Hematopoietic multipotent progenitor cell treated with erythropoietin and hydrocortisone succinate and interleukin-3 and kit ligand, for 8 days (in vitro differentiated cells): ENCODE results near the gene CUX1.
"Not testable (repeated sequence)": the region's sequence is repeated elsewhere in the genome, so short reads cannot be mapped to it uniquely, and the experiment has no call there.

Experiments used
- DNase-seq: peaks from one replicate; pipeline ENCODE4 v3.0.0-alpha.2; 2015

CUX1 gene

DNA sequence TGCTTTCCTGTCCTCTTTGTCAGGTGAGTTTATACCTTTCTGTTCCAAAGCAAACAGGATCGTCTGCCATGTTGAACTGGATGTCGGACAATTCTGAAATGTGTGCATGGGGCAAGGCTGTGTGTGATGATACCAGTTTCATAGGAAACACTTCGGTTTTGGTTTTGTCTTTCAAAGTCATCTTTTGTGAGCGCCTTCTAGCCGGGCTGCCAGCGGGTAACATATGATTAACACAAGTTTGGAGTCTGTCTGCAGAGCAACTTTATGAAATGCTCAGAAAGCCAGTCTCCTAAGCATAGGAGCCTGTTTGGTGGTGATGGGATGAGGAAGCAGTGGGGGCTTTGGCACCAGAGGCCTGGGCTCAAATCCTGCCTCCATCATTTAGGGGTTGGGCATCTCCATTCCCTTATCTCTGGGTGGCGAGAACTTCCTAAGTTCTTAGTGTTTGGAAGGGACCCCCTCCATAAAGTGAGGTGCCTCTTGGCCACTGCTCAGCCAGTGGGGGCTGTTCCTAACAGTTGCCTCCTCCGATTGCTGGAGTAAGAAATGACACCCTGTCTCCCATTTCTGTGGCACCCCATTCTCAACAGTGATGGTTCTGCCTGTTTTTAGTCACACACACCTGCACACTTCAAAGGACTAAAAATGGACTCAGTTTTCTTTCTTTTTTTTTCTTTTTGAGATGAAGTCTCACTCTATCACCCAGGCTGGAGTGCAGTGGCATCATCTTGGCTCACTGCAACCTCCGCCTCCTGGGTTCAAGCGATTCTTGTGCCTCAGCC lies 36.8 kb downstream of the CUX1 start:
- no peak for DNase-seq

DNA sequence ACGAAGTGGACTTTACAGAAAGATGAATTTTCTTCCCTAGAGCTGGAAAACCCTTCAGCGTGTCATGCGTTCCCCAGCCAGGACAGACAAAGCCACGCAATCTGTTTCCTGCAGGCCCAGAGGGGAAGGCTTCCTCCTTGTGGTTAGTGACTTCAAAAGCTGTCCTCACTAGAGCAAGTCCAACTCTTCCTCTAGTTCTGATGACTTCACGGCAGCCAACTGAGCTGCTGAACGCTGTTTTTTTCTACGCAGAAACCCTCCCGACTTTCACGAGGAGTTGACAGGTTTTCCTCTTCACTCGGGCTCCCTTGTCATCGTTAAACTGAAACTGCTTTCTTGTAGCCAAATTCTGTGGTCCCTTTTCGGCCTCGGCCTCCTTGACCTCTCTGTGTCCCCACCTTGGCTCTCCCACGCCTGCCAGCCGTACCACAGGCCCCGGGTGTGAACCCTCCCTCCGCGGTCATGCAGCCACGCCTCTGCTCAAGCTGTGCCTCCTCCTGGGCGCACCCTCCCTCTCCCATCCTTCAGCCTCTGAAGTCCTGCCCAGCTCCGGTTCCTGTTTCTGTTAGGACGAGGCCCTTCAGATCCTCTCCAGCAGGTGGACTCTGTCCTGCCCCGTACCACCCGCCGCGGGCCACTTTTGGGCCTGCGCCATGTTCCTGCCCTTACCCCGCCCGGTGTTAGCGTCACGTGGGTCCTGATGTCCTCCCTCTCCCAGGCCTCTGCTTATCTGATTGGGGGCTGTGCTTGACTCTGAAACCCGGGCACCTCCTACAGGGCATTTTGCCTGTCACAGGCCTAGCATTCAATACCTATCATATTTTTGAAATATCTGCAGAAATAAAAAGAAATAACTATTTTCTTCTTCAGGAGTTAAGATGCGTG lies 39.3 kb downstream of the CUX1 start:
- DNase-seq, result peak; percentile 96

DNA sequence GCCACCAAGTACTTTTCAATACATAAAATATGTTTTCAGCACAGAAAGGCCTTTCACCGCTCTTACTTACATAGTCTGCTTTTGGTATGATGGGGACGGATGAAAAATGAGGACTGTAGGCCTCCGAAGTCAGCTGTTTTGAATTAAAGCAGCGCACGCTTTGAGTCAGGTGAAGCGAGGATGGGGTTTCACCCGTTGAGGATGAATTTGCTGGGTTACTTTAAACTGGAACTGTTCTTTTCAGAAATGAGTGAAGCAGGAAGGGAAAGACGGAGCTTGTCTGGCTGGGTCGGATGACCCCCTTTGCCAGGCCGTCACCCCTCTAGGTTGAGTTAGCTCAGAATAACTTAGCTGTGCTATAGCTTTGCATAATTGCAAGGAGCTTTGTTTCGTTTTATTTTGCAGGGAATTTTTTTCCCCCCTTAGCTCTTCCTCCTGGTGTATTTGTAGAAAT lies 40.0 kb downstream of the CUX1 start:
- DNase-seq, result no peak

DNA sequence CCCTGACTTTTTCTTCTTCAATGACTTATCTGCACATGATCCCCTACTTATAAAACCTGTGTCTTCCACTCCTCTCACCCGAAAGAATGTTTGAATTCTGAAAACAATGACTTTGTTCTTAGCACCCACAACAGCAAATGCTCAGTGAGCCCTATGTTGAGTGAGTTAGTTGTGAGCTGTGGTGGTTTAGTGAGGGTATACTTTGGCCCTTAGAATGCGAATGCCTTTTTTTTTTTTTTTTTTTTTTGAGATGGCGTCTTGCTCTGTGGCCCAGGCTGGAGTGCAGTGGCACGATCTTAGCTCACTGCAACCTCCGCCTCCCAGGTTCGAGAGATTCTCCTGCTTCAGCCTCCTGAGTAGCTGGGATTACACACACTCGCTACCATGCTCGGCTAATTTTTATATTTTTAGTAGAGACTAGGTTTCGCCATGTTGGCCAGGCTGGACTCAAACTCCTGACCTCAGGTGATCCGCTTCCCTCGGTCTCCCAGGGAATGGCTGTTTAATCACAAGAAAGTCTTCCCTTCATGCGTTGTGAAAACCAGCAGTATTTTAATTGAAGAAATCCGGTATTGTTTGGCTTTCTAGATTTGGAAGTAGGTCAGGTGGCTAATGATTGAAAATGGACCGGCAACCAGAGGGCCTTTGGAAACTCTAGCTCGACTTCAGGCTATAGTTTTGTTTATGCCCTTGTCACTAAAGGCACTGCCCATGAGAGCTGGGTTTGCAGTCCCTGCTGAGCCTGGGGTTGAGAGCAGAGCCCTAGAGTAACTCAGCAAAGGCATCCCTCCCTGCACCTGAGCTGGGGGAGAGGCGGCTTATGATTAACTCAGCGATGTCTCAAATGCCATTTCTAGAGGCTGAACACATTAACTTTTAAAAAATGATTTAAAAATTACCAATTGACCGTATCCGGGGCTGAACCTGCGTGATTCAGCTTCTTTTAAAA lies 41.3 kb downstream of the CUX1 start:
- no peak for DNase-seq

DNA sequence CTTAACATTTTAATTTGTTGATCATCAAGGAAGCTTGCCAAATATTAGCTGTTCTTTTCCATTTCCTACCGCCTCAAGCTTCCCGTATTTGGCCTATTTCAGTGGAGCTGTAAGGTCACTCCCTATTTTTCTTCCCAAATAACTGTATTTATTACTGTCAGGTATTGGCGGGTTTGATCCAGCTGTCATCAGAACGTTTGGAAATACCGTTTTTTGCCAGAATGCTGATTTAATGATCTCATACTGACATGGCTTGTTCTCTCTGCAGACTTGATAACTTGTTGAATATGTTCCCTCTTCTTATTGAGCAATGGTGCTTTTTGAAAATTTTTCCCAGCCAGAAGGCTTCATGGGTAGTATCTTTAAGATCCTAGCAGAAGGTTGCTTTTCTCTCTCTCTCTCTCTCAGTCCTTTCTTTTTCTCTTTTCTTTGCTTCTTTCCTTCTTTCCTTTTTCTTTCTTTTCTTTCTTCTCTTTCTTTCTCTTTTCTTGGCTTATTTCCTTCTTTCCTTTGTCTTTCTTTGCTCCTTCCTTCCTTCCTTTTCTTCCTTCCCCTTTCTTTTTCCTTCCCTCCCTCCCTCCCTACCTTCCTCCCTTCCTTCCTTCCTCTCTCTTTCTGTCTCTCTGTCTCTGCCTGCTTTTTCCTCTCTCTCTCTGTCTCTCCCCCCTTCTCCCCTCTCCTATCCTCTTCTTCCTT lies 42.1 kb downstream of the CUX1 start:
- no peak for DNase-seq

DNA sequence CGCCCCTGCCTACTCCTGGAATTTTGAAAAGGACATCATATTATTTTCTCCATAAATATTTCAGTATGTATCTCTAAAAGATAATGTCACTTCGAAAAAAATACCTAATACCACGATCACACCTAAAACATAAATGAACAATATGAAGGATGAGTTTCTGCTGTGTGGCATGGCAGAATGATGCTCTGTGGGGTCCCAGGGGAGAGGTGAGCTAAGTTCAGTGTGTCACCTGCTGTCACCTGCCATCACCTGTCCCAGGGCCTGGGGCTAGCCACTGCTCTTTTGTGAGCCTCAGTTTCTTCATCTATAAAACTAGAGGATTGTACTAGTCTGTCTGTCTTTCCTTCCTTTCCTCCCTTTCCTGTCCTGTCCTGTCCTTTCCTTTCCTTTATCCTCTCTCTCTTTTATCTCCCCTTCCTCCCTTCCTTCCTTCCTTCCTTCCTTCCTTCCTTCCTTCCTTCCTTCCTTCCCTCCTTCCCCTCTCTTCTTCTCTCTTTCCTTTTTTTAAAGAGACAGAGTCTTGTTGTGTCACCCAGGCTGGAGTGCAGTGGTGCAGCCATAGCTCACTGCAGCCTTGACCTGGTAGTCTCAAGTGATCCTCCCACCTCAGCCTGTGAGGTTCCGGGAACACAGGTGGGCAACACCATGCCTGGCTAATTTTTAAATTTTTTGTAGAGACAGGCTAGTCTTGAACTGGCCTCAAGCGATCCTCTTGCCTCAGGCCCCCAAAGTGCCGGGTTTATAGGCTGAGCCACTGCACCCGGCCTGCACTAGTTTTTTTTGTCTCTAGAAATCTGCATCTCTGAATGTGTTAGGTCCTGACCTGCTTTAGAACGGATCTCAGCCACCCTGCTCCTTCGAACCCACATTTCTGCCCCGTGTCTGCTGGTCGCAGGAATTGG lies 43.1 kb downstream of the CUX1 start:
- DNase-seq, result no peak

DNA sequence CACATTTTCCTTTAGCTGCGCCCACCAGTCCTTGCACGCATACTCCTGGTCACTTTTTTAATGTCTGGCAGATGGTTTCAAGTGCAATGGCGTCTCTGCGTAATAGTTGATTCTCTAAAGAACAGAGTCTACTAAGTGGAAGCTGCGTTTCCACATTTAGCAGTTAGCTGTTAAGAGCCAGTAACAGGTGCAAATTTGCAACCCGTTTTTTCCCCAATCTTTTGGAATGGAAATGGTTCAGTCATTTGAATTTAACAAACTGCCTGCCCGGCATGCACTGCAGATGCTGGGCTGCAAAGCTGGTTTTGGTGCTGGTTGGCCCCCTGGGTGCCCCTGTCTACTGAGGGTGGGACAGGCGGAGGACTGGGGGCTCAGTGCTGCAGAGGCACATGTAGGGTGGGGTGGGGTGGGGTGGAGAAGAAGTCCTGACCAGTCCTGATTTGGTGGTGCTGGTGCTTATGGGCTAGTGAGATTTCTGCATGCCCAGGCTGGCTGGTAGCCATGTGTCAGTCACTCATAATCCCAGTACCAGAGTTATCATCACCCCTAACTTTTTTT lies 43.9 kb downstream of the CUX1 start:
- DNase-seq, result peak; percentile 21

DNA sequence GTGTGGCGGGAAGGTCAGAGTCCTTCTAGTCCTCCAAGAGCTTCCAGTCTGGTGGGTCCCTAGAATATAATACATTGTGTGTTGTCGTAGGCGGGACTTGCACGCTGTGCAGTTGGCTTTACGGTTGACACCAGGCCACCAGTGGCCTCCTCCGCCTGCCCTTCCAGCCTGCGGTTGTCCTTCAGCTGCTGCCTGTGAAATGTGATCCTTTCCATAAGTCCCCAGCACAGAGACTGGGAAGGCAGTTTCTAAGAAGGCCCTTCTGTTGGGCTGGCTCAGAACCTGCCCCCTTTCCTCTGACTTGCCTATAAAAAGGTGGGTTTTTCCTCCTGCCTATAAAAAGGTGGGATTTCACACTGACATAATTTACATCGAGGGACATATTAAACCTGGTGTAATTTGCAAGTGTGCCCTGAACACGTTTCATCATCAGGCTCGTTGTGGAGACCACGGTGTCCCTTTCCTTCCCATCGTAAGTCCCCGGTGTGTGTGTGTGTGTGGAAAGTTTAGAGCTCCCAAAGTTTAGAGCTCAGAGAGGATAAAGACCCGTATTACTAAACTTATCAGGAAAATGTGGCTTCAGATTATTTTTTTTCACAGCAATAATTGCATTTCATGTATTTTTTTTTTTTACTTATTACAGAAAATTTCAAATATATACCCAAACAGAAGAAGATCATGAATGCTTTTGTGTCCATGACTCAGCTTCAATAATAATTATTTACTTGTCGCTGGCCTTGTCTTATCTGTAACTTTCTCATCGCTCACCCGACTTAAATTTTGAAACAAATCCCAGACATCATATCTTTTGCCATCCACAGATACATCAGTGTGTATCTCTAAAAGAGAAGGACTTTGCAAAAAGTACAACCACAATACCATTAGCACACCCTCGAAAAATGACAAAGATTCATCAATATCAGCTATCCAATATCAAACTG lies 45.1 kb downstream of the CUX1 start:
- DNase-seq, result no peak

DNA sequence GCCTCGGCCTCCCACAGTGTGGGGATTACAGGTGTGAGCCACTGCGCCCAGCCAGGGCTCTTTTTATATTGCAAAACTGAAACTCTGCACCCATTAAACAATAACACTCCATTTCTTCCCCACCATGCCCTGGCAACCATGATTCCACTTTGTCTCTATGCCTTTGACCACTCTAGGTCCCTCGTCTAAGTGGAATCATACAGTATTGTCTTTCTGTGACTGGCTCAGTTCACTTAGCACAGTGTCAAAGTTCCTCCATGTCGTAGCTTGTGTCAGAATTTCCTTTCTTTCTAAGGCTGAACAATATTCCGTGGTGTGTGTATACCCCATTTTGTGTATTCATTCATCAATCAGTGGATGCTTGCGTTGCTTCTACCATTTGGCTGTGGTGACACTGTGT lies 46.2 kb downstream of the CUX1 start:
- no peak for DNase-seq

DNA sequence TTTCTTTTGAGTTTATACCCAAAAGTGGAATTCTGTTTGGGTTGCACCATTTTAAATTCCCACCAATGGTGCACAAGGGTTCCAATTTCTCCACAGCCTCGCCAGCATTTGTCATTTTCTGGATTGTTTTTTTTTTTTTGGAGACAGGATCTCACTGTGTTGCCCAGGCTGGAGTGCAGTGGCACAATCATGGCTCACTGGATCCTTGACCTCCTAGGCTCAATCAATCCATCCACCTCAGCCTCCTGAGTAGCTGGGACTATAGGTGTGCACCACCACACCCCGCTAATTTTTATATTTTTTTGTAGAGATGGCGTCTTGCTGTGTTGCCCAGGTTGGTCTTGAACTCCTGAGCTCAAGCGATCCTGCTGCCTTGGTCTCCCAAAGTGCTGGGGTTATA lies 46.6 kb downstream of the CUX1 start:
- DNase-seq, result no peak

DNA sequence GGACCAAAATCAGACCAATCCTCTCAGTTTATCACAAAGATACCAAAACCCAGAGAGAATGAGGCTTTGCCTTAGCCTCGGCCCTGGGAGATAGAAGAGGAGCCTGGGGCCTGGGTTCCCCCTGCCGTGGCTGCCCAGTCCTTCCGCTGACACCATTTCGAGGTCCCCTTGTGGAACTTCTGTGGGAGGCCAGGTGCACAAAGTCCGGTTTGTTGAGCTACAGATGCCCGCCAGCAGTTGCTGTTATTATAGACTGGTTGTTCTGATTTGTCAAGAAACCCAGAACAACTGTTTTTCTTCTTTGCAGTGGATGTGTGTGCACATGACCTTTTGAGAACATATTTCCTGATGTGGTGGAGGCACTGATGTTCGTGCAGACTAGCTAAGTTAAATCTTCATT lies 47.6 kb downstream of the CUX1 start:
- no peak for DNase-seq

DNA sequence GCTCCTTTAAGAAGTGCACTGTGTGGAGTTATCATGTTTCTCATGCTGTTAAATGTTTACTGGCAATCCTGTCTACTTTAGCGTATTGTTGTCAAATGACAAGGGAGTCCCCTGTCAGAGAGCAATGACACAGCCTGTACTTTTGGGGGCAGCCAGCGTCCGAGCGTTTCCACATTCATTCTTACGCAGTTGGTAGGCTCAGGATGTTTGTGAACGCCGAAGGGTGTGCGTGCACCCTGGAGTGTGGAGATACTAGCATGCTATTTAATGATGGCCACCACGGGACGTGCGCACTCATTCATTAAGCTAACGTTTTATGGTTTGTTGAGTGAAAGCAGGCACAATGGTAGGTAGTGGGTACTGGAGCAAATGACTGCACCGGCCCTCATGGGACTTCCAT lies 48.0 kb downstream of the CUX1 start:
- DNase-seq, result no peak

DNA sequence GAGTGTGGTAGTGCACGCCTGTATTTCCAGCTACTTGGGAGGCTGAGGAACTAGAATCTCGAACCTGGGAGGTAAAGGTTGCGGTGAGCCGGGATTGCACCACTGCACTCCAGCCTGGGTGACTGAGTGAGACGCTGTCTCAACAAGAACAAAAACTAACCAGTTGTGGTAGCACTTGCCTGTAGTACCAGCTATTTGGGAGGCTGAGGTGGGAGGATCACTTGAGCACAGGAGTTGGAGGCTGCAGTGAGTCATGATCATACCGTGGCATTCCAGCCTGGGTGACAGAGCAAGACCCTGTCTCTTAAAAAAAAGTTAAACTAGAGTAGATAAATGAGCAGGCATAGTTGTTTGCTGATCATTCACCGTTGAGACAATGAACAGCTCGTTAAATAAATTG lies 48.9 kb downstream of the CUX1 start:
- no peak for DNase-seq

DNA sequence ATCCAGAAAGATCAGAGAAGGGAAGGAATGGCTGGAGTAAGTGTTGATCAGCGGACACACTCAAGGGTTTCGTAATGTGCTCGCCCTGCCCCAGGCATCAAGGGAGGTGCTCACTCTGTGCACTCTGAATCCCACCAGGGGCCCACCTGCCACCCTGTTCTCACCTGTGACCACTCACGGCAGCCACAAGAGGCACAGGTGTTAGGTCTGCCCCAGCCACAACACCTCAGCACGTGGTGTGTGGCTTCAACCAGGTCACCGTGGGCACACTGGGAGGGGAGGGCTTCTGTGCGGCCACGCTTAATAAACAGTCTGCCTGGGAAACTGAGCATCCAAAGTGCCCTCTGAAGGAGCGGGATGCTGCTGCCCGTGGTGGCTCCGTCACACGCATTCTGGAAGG lies 49.8 kb downstream of the CUX1 start:
- DNase-seq, result no peak

DNA sequence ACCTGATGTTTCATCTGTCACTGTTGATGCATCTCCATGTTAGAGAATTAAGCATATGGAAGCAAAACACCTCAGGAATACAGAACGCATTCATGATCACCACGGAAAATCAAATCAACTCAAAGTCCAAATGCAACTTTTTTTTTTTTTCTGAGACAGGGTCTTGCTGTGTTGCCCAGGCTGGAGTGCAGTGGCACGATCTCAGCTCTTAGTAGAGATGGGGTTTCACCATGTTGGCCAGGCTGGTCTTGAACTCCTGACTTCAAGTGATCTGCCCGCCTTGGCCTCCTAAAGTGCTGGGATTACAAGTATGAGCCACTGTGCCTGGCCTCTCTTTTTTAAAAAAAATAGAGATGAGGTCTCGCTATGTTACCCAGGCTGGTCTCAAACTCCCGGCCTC lies 50.3 kb downstream of the CUX1 start:
- not testable (repeated sequence) for DNase-seq

DNA sequence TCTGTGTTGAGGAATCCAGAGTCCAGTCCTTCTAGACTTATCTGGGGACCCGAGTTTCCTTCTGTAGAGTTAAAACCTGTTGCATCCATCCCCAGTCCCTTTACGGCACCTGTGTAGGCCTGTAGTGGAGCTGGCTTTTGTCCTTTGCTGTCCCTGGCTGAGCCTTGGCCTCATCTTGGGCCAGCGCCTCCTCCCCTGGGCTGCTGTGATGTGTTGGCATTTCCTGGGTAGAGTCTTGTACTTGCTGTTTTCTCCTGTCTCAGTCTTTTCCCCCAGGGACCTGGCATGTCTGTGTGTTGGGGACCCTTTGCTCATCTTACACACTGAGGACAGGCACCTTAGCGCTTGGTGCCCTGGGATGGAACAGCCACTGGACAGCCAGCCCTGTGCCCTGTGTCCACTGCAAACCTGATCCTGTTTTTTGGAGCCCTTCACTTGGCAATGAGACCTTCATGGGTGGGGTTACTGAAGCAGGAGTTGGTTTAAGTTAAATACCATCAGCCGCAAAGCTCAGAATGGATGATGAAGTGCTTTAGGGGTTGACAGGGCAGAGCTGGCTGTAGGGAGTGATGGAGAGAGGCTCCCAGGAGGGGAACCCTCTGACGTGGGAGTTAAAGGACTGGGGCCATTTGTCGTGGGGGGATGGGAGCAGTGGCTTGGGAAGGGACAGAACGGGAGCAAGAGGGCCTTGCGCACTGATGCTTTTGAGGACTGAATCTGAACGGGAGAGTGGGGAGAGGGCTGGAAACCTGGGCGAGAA lies 50.9 kb downstream of the CUX1 start:
- DNase-seq, result no peak

DNA sequence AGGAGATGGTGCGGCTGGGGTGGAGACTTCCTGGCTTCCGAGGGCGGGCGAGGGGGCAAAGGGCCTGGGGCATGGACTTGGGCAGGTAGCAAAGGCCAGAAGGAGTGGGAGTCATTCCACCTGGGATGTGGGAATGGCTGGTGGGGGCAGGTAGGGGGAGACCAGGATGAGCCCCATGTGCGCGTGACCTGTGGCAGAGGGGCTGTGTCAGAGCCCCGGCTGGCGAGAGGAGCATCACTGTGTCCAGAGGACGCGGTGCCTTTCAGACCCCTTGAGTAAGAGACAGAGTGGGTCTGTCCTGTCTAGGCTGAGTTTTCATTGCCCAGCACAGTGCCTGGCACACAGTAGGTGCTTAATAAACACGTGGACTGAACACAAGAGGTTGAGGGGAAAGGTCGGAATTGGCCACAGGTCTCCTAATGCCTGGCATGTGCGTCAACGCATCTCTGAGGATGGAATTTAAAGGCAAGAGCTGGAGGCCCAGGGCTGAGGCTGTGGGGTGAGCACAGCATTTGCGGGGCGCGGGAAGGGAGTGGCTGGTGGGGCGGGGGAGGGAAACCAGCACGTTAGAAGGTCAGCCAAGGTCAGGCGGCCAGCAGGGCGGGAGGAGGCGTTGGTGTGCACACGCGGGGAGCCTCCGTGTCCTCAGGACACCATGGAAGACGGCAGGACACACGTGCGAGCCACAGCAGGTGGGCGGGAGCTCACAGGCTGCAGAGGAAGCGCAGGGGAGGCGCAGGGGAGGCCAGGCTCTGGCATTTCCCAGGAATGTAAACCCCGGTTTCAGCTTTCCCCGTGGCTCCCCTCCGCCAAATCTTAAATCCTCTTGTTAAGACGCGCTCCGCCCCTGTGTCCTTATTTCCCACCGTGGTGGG lies 51.8 kb downstream of the CUX1 start:
- DNase-seq, result no peak

DNA sequence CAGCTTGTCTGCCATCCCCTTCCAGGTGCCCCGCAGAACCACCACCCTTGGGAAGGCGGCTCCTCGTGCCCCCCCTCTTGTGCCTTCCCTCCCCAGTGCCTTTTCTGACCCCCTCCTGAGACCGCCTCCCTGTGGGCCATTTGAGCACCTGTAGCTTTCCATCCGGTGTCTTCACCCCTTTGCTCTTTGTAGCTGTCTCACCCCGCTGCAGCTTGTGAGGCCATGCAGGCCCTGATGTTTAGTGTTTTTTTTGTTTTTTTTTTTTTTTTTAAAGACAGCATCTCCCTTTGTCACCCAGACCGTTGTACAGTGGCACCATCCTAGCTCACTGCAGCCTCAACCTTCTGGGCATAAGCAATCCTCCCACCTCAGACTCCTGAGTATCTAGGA lies 52.5 kb downstream of the CUX1 start:
- DNase-seq, result no peak
